Body of pancreas (tissue), 4 donors: ENCODE data around the gene ZC2HC1C.

Experiments used
- CTCF ChIP-seq, 7 experiments: fragments of 450-650 bp in 4 of 7; fragments of 200-600 bp in 3 of 7; sonication (generic) in 3 of 7; IDR thresholded peaks; one replicate each; pipeline ENCODE4 v1.5.1; 2016 to 2019; ENCODE audit warnings: antibody characterized with exemption in 7 of 7
- POLR2A ChIP-seq, 3 donors: fragments of 450-650 bp; IDR thresholded peaks; one replicate each; pipeline ENCODE4 v1.6.1; 2016; ENCODE audit warnings: antibody characterized with exemption in 3 of 3, mild to moderate bottlenecking in 2 of 3

GRCh38 chr14:75088153-75088552 lies 18.7 kb downstream of the ZC2HC1C start:
- TF ChIP-seq CTCF (IDR thresholded peaks at IDR 0.05), result no peak
- TF ChIP-seq POLR2A (IDR thresholded peaks at IDR 0.05), result no peak
